Islet of Langerhans (tissue), 1 donor: ENCODE results near the gene SLC17A7.

Experiments used
- FAIRE-seq: peaks from one replicate; lab custom pipeline; 2011; peaks lifted over from hg19 to GRCh38; lab: Jason Lieb, UNC

Gene SLC17A7

DNA sequence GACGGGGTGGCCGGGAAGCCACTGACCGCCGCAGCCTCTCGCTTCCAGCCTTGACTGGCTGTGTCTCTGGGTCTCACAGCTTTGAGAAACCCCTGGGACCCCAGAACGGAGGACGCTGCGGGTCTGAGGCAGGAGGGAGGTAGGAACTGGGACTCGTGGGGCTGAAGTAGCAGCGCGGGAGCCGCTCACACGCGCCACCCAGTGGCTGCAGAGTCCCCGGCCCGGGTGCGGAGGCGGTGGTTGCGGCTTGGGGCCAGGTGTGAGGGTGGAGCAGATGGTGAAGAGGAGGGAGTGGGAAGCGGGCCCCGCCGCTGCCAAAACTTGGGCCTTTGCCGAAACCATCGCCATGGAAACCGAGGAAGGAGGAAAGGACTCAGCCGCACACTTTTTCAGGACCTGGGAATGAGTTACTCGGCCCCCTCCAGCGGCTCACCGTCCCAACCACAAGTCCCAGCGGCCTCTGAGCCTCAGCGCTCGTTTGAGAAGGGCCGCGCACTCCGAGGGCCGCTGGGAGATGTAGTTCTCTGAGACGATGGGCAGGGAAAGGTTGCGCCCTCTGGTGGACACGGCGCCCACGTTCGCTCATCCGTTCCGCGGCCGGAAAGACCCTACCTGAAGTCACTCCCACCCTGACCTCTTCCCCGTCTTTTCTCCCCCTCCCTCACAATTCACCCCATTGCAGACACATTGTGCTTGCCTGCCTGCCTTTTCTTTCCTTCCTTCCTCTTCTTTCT lies 2.2 kb upstream of the SLC17A7 start:
- no peak for FAIRE-seq

DNA sequence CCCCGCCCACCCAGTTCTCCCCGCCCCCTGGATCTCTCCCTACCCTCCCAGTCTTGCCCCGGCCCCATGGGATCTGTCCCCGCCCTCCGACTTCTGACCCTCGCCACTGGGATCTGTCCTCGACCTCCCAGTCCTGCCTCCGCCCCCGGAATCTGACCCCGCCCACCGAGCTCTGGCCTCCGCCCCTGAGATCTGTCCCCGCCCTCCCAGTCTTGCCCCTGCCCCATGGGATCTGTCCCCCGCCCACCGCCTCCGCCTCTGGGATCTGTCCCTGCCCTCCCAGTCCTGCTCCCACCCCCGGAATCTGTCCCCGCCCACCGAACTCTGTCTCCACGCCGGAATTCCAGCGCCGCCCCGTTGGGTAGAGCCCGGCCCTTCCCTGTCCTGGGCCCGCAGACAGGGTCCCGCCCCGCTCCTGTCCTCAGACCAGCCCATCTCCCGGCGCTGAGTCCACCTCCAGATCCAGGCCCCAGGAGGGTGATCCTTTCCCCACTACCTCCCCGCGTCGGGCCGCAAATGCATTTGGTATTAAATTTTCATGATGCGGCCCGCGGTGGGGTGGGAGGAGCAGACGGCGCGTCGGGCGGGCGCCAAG lies 1.5 kb upstream of the SLC17A7 start:
- FAIRE-seq: no peak

DNA sequence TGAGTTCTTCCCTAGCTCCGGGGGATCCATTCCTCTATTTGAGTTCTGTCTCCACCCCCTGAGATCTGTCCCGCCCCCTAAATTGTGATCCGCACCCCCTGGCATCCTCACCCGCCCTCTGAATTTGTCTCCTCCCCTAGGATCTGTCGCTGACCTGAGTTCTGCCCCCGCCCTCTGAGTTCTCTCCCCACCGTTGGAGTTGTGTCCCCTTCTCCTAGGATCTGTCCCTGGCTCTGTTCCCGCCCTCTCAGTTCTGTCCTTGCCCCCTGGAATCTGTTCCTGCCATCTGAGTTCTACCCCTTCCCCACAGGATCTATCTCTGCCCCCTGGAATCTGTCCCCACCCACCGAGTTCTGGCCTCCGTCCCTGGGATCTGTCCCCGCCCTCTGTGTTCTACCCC lies 1.0 kb upstream of the SLC17A7 start:
- no peak for FAIRE-seq

DNA sequence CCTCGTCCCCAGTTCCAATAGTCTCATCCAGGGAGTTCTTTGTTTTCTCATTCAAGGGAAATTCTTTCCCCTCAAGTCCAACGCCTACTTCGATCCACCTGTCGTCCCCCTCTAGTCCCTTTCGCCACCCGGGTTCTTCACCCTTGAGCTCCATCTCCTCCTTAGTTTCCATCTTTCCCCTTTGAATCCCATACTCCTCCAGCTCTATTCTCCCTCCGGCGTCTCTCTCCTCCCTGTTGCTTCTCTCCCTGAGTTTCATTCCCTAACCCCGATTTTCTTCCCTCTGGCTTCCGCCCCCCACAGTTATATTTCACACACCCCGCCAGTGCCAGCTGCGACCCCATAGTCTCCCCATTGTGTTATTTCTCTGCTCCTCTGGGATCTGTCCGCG lies 628 bp upstream of the SLC17A7 start:
- FAIRE-seq: no peak

DNA sequence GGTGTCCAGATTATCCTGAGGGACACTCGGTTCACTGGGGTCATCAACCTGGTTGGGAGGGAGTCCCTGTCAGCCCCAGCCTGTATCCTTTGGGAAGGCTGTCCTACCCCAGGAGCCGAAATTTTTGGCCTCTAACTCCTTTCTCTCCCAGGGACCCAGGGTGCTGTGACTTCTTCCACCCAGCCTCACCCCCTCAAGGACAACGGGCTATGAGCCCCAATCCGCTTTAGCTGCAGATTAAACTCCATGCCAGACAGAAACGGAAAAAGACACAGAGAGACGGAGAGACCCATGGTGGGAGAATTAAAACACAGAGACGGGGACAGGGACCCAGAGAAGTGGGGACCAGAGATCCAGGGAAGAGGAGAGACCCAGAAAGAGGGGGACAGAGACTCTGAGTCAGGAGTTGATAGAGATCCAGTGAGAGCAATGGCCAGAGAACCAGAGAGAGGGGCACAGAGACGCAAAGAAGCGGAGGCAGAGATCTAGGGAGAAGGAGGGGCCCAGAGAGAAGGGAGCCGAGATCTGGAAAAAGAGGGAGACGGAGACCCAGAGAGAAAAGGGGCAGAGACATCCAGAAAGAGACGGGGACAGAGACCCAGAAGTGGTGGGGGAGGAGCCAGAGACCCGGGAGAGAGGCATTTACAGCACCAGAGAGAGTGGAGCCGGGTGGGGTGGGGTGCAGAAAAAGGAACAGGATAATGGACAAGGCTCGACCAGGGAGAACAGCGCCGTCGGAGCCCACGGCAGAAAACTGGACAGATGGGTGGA lies 703 bp downstream of the SLC17A7 start:
- FAIRE-seq: no peak

DNA sequence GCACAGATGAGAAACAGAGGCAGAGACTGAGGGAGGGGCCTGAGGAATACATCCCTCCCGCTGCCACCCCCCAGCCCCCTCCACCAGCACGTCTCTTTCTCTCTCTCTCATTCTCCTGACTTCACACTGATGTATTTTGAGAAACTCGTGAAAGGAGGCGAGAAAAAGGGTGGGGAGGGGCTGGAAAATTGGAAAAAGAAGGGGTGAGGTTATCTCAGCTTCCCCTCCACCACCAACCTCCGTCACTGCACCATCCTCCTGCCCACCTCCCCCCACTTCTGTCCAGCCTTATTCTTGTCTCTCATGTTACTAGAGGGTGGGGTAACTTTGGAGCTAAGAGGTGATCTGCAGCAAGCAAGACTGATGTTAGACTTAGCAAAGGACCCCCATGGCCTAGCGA lies 1.5 kb downstream of the SLC17A7 start:
- FAIRE-seq: no peak

DNA sequence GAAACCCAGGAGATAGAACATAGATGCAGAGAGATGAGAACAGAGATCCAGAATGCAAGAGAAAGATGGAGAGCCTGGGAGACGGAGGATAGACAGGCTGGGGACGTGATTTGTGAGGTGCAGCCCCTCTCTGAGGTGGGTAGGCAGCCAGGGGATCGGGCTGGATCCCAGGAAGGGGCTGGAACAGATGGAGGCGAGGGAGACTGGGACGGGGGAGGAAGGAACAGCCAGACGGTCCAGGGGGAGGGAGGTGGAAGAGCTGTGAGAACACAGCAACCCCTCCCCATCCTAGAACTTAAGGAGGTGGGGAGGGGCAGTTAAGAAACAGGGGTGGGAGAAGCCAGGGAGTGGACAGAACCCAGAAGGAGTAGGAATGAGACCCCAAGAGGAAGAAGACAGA lies 3.1 kb downstream of the SLC17A7 start:
- no peak for FAIRE-seq

DNA sequence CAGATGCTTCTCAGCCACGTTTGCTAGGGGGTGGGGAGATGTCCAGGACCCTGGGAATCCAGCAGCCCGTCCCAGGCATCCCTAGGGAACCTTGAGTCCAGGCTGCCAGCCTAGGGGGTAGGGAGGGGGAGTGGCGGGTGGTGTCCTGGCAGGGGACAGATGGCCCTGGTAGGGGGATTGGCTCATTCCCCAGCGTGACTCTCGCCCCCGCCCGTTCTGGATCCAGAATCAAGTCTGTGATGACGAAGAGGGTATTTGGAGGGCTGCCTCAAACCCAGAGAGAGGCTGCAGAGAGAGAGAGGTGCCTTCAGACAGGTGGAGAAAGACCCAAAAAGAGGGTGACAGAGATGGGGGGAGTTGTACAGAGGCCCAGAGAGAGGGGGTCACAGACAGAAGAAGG lies 4.1 kb downstream of the SLC17A7 start:
- no peak for FAIRE-seq

DNA sequence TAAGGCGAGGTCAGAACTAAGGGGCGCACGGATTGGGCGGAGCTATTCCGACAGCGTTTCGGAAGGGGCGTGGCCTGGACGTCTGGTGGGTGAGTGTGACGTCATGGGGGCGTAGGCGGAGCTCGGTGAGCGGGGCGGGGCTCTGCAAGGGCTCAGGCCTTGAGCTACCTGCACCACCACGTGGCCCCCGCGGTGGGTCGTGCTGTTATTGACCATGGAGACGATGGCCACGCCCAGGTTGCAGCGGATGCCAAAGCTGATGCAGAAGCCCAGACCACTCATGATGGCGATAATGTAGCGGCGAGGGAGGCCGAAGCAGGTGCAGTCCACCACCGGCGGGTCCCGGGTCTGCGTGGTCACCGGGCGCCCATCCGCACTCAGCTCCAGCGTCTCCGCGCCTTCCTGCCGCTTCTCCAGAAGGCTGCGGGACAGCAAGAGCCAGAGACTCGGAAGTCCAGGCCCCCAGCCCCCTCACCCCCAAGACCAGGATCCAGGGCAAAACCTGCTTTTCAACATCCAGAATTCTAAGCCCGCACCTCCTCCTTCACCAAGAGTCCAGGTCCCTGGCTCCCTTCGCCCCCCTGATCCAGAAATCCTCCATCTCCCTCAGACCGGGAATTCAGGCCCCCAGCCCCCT lies 4.8 kb downstream of the SLC17A7 start:
- no peak for FAIRE-seq

DNA sequence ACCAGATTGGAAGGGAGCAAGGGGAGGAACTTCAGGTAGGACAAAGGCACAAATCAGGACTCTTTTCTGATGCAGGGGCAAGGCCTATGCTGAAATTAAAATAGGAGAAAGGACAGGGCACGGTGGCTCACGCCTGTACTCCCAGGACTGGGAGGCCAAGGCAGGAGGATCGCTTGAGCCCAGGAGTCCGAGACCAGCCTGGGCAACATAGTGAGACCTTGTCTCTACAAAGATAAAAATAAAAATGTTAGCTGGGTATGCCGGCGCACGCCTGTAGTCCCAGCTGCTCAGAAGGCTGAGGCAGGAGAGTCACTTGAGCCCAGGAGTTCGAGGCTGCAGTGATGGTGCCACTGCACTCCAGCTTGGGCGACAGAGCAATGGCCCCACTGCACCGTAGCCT lies 5.7 kb downstream of the SLC17A7 start:
- no peak for FAIRE-seq

DNA sequence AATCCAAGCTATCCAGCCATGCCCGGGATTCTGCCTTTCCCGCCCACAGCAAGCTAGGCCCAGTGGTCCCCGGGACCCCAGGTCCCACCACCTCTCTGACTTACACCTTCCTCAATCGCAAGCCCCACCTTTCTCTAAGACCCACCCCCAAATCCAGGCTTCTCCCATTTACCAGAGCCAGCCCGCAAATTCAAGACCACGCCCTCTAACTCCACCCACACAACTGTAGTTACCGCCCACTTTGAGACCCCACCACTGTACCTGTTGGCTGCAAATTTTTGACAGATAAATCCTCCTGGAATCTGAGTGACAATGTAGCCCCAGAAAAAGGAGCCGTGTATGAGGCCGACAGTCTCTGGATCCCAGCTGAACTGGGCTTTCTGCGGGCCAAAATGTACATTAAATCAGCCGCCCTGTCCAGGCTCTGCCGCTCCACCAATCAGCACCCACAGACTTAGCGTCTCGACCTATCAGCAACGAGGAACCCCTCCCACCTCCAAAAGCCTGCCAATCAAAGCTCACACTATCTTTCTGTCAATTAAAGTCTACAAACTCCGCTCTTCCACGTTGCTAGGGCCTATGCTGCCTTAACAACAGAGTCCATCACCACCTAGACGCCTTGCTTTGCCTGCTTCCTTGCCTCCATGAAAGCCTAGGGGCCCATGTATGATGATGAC lies 6.3 kb downstream of the SLC17A7 start:
- FAIRE-seq: no peak

DNA sequence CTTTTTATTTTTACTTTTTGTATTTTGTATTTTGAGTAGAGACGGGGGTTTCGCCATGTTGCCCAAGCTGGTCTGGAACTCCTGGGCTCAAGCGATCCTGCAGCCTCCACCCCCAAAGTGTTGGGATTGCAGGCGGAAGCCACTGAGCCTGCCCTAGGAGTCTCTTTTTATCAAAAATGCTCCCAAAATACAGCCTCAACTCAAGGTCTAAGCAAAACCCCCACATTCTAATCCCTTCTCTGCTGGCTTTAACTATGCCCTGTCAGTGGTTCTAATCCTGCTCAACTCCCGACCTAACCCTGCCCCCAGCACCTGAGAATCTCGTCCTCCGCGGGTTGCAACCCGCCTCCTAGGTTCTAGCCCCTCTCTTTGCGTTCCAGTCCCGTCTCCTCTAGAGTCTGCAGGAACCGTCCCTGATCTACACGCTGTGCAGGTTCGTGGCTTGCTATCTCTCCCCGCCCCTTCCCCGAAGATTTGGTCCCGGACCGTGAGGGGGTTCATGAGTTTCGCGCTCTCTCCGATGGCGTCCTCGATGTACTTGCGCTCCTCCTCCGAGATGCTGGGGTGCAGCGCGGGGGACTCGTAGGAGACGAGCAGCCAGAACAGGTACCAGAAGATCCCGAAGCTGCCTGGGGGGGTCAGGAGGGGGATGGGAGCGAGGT lies 8.0 kb downstream of the SLC17A7 start:
- FAIRE-seq: no peak

DNA sequence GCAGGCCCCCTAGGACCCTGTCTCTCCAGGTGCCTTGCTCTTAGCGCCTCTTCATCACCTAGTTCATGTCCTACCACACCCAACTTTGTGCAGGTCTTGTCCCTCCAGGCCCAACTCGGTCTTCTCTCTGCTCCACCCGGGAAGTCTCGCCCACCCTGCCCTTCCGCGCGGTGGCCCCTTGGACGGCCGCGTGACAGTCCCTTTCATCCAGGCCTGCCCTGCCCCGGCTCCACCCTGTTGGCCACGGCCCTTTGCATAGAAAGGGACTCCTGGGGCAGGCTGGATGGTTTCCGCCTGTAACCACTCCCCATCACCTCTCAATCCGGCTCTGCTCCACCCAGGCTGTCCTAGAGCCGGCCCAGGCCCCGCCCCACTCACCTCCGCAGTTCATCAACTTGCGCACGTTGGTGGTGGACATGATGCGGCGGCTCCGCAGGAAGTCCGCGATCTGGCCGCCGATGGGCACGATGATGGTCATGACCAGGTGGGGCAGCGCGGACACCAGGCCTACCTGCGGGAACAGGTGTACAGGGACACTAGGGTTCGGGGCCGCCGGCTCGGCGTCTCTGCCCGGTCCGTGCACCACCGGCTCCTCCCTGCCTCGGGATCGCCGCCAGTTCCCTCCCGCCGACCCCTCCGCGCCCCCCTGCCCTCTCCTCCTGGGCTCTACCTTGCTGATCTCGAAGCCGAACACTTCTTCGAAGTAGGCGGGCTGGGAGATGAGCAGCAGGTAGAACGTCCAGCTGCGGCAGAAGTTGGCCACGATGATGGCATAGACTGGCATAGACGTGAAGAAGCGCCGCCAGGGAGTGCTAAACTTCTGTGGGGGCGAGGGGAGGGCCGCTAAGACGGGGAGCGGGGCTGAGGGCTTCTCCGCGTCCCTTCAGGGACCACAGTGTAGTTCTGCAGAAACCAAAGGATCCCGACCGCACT lies 8.9 kb downstream of the SLC17A7 start:
- no peak for FAIRE-seq

DNA sequence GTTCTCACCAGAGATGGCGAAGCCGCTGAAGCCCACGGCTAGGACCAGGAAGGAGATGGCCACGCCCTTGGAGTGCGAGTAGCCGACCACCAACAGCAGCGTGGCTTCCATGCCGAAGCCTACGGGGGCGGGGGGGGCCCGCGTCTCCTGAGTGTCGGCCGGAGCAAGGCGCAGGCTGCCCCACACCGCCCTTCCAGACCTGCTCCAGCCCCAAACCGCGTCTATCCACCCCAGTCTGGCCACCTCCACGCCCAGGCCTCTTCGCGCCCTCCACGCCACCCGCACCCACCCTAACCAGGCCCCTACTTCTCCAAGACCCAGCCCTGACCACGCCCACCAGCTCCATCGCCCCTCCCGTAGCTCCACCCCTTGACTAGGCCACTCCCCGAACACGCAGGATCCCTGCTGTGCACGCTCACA lies 10.0 kb downstream of the SLC17A7 start:
- FAIRE-seq: no peak

DNA sequence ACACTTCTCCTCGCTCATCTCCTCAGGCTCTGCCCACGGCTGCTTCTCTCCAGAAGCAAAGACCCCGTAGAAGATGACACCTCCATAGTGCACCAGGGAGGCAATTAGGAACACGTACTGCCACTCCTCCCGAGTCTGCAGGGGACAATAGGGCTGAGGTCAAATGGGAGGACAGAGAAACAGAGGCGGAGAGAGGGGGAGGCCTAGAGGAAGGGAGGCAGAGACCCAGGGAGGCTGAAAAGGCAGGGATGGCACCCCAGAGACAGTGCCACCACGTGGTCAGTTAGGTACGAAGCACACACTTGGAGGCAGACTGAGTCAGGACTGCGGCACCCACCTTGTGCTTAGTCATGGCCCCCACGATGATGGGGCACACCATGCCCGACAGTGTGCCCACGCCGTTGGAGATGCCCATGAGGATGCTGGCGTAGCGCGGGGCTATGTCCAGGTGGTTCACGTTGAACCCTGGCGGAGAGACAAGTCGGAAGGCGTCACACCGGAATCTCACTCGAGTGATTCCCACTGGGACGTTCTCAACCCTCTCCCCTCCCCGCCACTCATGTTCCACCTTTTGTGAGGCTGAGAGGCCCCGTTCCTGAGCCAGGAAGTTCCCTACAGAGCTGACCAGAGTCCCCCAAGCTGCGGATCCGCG lies 10.5 kb downstream of the SLC17A7 start:
- no peak for FAIRE-seq

DNA sequence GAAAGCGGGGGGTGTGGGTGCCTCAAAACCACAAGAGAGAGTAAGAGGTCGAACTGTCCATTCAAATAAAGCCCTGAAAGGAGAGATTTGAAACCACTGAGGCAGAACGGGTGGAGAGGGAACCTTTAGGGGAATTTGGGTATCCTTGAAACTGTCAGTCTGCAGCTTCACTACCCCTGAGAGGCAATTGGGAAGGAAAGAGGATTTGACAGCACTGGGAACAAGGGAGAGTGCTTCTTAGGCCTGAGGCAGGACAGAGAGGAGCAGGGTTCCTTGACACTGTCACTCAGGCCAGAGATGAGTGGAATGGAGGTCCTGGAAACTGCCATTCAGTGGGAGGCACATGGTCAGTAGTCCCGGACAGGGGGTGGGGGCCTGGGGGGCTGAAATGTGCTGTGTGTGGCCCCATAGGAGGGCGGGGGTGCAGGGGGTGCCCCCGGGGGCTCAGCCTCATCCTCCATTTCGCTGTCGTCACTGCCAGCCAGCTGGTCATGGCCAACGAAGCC lies 11.1 kb downstream of the SLC17A7 start:
- FAIRE-seq: no peak

DNA sequence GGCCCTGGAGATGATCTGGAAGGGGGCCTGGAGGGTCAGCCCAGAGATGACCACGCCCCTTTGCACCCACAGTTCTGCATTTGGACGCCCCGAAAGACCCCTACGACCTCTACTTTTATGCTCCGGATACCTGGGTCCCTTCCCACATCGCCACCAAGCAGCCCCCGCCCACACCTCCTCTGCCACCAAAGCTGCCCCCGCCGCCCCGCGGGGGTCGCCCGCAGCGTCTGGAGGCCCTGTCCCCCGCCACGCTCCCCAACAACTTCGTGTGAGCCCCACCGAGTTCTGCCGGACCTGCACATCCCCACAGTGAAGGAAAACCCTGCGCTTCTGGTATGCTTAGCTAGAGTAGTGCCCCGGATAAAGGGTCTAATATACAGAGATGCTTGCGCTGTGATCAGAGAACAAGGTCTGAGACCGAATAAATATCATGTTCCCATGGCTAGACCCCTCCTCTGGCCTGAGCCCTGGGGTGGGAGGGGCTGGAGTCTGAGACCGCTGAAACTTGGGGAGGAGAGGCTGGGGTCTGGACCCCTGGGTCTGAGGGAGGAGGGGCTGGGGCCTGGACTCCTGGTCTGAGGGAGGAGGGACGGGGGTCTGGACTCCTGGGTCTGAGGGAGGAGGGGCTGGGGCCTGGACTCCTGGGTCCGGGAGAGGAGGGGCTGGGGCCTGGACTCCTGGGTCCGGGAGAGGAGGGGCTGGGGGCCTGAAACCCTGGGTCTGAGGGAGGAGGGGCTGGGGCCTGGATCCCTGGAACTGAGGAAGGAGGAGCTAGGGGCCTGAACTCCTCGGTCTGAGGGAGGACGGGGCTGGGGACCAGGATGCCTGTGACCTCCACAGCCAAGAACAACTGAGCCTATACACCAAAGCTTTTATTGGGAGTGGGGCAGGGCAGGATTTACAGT lies 12.5 kb downstream of the SLC17A7 start:
- FAIRE-seq: no peak

DNA sequence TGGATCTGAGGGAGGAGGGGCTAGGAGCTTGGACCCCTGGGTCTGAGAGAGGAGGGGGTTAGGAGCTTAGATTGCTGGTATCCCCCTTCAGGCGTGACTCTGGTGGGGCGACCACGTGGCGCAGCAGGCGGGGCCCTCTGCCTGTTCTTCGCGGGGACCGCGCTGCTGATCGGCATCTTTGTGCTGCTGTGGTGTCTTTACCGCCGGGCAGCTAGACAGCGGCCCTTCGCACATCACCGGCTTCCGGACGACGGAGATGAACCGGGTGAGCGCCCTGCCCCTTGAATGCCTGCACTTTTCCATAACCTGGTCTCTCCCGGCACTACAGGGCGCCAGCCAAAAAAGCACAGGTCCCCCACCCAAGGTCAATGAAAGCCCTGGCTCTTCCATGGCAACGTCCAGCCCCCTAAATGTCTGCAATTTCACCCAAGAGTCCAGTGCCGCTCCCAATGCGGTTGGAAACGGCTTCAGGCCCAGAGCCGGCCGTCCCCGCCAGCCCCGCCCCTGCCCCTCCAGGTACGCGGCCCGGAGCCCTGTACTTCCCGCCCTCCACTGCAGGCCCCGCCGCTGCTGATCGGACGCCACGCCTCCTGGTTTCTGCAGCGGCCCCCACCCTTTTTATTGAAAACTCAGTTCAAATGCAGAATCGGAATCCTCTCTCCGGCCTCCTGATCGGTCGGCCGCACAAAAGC lies 13.3 kb downstream of the SLC17A7 start:
- no peak for FAIRE-seq
